Ishikawa (cell line): ENCODE measurements around the gene RMRP.

Experiments
- CREB1 ChIP-seq: IDR thresholded peaks from 2 replicates; pipeline ENCODE4 v1.6.1; 2012; ENCODE audit warnings: low read depth
- EP300 ChIP-seq: IDR thresholded peaks from 2 replicates; pipeline ENCODE4 v1.6.1; 2012; ENCODE audit warnings: borderline replicate concordance
- RAD21 ChIP-seq: IDR thresholded peaks from 2 replicates; pipeline ENCODE4 v1.6.1; 2012; ENCODE audit warnings: low read depth
- TCF12 ChIP-seq: IDR thresholded peaks from 2 replicates; pipeline ENCODE4 v1.6.1; 2012; ENCODE audit warnings: low read depth
- TF ChIP-seq, protein P1 (sequence below): IDR thresholded peaks from 2 replicates; pipeline ENCODE4 v1.6.1; 2012
- TF ChIP-seq, protein P2 (sequence below): IDR thresholded peaks from 2 replicates; pipeline ENCODE4 v1.6.1; 2012; ENCODE audit warnings: low read depth, mild to moderate bottlenecking

- TF ChIP-seq RAD21 (no peak), CREB1 (no peak), TCF12 (no peak), EP300 (no peak)
- TF ChIP-seq, protein P1, sequence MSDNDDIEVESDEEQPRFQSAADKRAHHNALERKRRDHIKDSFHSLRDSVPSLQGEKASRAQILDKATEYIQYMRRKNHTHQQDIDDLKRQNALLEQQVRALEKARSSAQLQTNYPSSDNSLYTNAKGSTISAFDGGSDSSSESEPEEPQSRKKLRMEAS = no peak
- TF ChIP-seq, protein P2, sequence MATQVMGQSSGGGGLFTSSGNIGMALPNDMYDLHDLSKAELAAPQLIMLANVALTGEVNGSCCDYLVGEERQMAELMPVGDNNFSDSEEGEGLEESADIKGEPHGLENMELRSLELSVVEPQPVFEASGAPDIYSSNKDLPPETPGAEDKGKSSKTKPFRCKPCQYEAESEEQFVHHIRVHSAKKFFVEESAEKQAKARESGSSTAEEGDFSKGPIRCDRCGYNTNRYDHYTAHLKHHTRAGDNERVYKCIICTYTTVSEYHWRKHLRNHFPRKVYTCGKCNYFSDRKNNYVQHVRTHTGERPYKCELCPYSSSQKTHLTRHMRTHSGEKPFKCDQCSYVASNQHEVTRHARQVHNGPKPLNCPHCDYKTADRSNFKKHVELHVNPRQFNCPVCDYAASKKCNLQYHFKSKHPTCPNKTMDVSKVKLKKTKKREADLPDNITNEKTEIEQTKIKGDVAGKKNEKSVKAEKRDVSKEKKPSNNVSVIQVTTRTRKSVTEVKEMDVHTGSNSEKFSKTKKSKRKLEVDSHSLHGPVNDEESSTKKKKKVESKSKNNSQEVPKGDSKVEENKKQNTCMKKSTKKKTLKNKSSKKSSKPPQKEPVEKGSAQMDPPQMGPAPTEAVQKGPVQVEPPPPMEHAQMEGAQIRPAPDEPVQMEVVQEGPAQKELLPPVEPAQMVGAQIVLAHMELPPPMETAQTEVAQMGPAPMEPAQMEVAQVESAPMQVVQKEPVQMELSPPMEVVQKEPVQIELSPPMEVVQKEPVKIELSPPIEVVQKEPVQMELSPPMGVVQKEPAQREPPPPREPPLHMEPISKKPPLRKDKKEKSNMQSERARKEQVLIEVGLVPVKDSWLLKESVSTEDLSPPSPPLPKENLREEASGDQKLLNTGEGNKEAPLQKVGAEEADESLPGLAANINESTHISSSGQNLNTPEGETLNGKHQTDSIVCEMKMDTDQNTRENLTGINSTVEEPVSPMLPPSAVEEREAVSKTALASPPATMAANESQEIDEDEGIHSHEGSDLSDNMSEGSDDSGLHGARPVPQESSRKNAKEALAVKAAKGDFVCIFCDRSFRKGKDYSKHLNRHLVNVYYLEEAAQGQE = no peak
Observed at GRCh38 chr9:35662437-35662836, 4.6 kb upstream of the RMRP start.
